Measurements from ENCODE around the gene FDXR.

Gene FDXR

DNA sequence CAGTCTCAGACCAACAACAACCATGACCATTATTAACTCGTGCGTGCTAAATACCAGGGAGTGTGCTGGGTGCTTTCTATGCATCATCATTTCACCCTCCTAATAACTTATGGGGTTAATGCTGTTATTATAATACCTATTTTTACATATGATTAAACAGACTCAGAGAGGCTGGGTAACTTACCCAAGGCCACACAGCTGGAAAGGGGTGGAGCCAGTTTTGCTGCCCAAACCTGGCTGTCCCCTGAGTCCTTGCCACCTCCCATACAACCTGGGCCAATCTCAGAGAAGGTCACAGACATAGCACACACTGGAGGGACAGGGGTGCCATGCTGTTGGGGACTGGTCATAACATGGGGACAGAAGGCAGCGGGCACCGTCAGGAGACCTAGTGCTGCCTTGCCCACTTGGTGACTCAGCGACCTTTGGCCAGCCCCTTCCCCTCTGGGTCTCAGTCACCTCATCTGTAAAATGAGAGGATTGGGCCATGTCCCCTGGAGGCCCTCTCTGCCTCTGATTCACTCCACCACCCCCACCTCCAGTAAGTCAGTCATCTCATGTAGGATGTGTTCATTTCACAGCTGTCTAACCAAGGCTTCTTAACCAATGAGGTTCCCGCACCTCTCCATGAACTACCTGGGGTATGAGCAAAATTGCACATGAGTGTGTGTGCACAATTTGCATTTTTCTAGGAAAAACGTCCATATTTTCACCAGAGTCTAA lies 32.1 kb upstream of the FDXR start:
- TF ChIP-seq, protein P1, sequence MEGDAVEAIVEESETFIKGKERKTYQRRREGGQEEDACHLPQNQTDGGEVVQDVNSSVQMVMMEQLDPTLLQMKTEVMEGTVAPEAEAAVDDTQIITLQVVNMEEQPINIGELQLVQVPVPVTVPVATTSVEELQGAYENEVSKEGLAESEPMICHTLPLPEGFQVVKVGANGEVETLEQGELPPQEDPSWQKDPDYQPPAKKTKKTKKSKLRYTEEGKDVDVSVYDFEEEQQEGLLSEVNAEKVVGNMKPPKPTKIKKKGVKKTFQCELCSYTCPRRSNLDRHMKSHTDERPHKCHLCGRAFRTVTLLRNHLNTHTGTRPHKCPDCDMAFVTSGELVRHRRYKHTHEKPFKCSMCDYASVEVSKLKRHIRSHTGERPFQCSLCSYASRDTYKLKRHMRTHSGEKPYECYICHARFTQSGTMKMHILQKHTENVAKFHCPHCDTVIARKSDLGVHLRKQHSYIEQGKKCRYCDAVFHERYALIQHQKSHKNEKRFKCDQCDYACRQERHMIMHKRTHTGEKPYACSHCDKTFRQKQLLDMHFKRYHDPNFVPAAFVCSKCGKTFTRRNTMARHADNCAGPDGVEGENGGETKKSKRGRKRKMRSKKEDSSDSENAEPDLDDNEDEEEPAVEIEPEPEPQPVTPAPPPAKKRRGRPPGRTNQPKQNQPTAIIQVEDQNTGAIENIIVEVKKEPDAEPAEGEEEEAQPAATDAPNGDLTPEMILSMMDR (conservative IDR thresholded peaks at IDR 0.05; ENCODE audit: low read length), result no peak
- no peak overlapping the region for H3K4me3 ChIP-seq (ENCODE audit: low read length)
- no peak for DNase-seq (ENCODE audit: low read depth)

DNA sequence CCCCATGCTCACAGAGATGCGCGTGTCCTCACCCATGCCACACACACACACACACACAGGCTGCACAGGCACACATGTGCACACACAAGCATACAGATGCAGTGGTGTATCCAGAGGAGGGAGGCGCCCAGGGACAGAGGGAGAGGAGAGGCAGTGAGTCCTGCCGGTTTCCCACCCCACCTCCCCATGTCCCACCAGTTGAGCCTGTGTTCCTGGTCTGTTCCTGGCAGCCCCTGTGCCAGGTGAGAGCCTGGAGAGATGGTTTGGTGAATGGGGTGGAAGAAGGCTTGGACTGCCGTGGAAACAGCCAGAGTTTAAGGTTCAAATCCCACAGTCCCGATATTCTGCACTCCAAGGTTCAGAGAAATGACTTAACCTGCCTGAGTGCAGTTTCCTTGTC lies 30.9 kb upstream of the FDXR start:
- H3K4me3 ChIP-seq (ENCODE audit: low read length), result no peak overlapping the region
- DNase-seq (ENCODE audit: low read depth), result no peak
- TF ChIP-seq, protein P1 (conservative IDR thresholded peaks at IDR 0.05; ENCODE audit: low read length), result no peak

DNA sequence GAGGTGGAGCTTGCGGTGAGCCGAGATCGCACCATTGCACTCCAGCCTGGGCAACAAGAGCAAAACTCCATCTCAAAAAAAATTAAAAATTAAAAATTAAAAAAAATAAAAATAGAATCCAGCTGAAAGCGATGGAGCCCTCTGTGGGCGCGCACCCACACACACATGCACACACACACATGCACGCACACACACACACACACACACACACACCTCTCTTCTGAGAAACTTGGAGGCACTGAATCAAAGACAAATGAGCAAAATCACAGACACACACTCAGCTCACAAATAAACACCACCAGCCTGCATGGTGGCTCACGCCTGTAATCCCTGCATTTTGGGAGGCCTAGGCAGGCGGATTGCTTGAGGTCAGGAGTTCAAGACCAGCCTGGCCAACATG lies 30.2 kb upstream of the FDXR start:
- no peak for DNase-seq (ENCODE audit: low read depth)
- TF ChIP-seq, protein P1 (conservative IDR thresholded peaks at IDR 0.05; ENCODE audit: low read length), result no peak
- H3K4me3 ChIP-seq (ENCODE audit: low read length), result no peak overlapping the region

DNA sequence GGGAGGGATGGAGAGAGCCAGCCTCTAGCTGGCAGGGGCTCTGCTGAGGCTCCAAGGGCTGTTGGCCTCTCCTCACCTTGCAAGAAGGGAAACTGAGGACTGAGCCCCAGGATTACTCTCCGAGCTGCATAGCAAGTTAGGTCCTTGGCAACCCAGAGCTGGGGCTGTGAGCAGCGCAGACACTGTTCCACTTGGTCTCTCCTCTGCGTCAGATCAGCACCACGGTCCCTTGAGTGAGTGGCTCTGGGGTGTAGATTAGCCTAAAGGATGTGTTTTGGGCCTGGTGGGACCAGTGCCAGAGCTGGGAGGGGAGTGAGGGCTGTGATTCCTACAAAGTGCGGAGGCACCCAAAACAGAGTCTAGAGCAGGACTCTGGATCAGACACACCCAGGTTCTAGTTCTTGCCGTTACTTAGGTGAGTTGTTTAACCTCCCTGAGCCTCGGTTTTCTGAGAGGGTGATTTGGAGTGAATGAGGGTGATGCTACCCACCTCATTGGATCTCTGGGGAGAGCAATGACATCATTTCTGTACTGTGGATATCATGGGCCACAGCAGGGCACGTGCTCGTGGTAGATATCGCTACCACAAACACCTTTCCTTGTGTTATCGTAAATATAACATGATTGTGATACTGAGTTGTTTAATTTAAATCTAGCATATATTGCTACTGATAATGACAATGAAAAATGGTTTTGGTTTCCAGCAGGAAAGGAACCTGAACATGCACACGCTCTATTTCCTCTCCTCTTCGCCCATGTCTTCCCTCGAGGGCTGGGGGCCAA lies 28.8 kb upstream of the FDXR start:
- TF ChIP-seq, protein P1 (conservative IDR thresholded peaks at IDR 0.05; ENCODE audit: low read length), result no peak
- H3K4me3 ChIP-seq (ENCODE audit: low read length), result no peak overlapping the region
- DNase-seq (ENCODE audit: low read depth), result no peak

DNA sequence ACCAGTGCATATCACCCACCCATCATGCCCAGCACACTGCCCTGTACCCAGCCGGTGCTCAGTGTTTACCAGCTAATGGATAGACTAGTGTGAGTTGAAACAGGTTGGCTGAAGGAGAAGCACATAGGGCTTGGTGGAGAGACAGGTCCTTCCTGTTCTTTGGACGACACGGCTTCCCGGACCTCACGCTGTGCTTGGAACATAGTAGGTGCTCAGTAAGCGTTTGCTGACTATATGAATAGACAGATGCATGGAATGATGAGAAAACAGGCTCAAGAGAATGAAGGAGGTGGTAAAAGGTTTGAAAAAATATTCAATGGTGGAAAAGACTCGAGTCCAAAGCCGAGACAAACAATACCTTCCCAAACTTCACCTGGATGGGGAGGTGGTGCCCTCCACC lies 27.4 kb upstream of the FDXR start:
- no peak overlapping the region for H3K4me3 ChIP-seq (ENCODE audit: low read length)
- DNase-seq (ENCODE audit: low read depth), result no peak
- TF ChIP-seq, protein P1 (conservative IDR thresholded peaks at IDR 0.05; ENCODE audit: low read length), result no peak

DNA sequence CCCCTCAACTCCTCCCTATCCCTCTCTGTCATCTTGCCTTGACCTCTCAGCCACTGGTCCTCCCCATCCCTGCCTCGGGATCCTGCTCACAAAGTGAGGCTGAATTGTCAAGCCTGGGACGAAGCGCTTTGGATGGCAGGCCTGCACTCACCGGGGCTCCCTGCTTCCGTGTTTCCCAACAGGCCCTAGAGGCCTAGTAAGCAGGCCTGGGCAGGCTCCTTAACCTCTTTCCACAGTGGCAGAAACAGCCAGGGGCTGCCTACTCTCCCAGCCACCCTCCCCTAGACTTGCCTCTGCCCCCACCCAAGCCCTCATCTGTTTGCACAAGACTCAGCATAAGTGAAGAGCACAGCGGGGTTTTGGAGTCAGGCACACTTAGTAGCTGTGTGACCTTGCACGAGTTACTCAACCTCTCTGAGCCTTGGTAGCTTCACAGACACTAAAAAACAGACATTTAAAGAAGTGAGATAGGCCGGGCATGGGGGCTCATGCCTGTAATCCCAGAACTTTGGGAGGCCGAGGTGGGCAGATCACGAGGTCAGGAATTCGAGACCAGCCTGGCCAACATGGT lies 25.7 kb upstream of the FDXR start:
- no peak overlapping the region for H3K4me3 ChIP-seq (ENCODE audit: low read length)
- no peak for DNase-seq (ENCODE audit: low read depth)
- TF ChIP-seq, protein P1 (conservative IDR thresholded peaks at IDR 0.05; ENCODE audit: low read length), result no peak

Measured in AG10803 (cell line).